GM12875 (cell line): ENCODE results near the gene CHERP.
A peak's percentile ranks its signal among the peaks of the same experiment; 100 is the strongest.

ENCODE experiments used
- H3K4me3 ChIP-seq: one replicate; pipeline ENCODE4 v1.5.1; 2011; ENCODE audit warnings: low read depth, low read length, control low read depth
- CTCF ChIP-seq: IDR thresholded peaks from 2 replicates; pipeline ENCODE4 v1.5.1; 2011; ENCODE audit warnings: low read depth, mild to moderate bottlenecking, control low read depth, inconsistent platforms, low read length, moderate library complexity, borderline replicate concordance; ENCODE audit not compliant: insufficient read depth

CHERP gene

GRCh38 chr19:16542045-16542909 lies at the start of gene CHERP:
CHERP (minus strand) TSS chr19:16542437; CDS start chr19:16542378, 59 bp downstream.
- peak within 1 kb of the TSS; percentile 94 for H3K4me3 ChIP-seq
- no peak for TF ChIP-seq CTCF

GRCh38 chr19:16590876-16591802 lies 48.9 kb upstream of the CHERP start:
- no peak overlapping the region for H3K4me3 ChIP-seq
- TF ChIP-seq CTCF = no peak

GRCh38 chr19:16589917-16590316 lies 47.7 kb upstream of the CHERP start:
- no peak overlapping the region for H3K4me3 ChIP-seq
- no peak for TF ChIP-seq CTCF

GRCh38 chr19:16588824-16589577 lies 46.8 kb upstream of the CHERP start:
- H3K4me3 ChIP-seq = peak overlapping the region; percentile 82
- TF ChIP-seq CTCF = no peak

GRCh38 chr19:16587833-16588823 lies 45.9 kb upstream of the CHERP start:
- H3K4me3 ChIP-seq = peak overlapping the region; percentile 82

More at GRCh38 chr19:16587833-16588823, 45.9 kb upstream of the CHERP start:
- TF ChIP-seq CTCF = no peak
